Activated CD4-positive, alpha-beta memory T cell treated with anti-CD3 and anti-CD28 coated beads, Interleukin-2, amount 10 ng/mL, durations not matched to agents 7 days and 5 days (primary cell): ENCODE results near the gene MGAT3. TPM values are rescaled to one million over a fixed set of nuclear protein-coding genes. Genes with fewer than 3 reads are reported as not detected.
"Not testable (repeated sequence)": the region's sequence is repeated elsewhere in the genome, so short reads cannot be mapped to it uniquely, and the experiment has no call there.

Experiments used
- CTCF ChIA-PET: fragments of 350-600 bp; sonication (Branson Sonifier 250); formaldehyde crosslinking; loops from one replicate; lab custom pipeline; 2021; ENCODE audit warnings: antibody characterized with exemption, inconsistent platforms; lab: Charles Lee
- POLR2A ChIA-PET: fragments of 350-600 bp; sonication (Branson Sonifier 250); formaldehyde crosslinking; loops from one replicate; lab custom pipeline; 2021; ENCODE audit warnings: antibody characterized with exemption; lab: Charles Lee
- DNase-seq: peaks from one replicate; pipeline ENCODE4 v3.0.0-alpha.2; 2020
- H3K27ac Mint-ChIP-seq: one replicate; pipeline ENCODE4 v1.8.0; 2021; ENCODE audit warnings: mild to moderate bottlenecking, mixed read lengths
- H3K27me3 Mint-ChIP-seq: one replicate; pipeline ENCODE4 v1.8.0; 2021; ENCODE audit warnings: mixed read lengths
- H3K36me3 Mint-ChIP-seq: one replicate; pipeline ENCODE4 v1.8.0; 2021; ENCODE audit warnings: low read depth, mixed read lengths
- H3K4me1 Mint-ChIP-seq: one replicate; pipeline ENCODE4 v1.8.0; 2021; ENCODE audit warnings: mixed read lengths
- H3K4me3 Mint-ChIP-seq: one replicate; pipeline ENCODE4 v1.8.0; 2021; ENCODE audit warnings: mild to moderate bottlenecking, mixed read lengths
- H3K9me3 Mint-ChIP-seq: one replicate; pipeline ENCODE4 v1.8.0; 2021; ENCODE audit warnings: mixed read lengths
- total RNA-seq, 2 experiments: library from RNA; stranded (reverse); gene quantifications; one replicate each; pipeline ENCODE4 v1.2.3, GENCODE V29; 2021

MGAT3 gene
- total RNA-seq, 2 experiments from 2014 or later, result 0.55 to 0.83 TPM

DNA sequence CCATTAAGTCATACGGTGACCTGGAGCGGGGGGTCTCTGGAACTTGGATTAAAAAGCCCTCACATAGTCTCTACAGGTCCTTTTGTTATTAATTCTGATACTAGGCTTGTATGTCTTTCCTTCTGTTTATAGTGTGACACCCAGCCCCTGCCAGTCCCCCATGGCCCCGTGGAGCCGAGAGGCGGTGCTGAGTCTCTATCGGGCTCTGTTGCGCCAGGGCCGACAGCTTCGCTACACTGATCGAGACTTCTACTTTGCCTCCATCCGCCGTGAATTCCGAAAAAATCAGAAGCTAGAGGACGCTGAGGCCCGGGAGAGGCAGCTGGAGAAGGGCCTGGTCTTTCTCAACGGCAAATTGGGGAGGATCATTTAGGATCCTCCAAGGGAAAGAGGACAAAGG, 47.3 kb downstream of the MGAT3 start:
- POLR2A ChIA-PET, result interaction anchor here (1.7 to 8.4 kb wide), 4 partner anchors 10 to 26 kb away, joined by 4 to 124 read pairs (median 26); partner anchors contain the start of gene ATF4
- peaks cover 5% of the 10 kb centered on the region for H3K27me3 Mint-ChIP-seq
- peaks cover 48% of the 10 kb centered on the region for H3K4me1 Mint-ChIP-seq
- H3K36me3 Mint-ChIP-seq, result peaks cover 43% of the 10 kb centered on the region
- H3K9me3 Mint-ChIP-seq, result no peaks in the 10 kb centered on the region
- H3K4me3 Mint-ChIP-seq, result peak overlapping the region; percentile 91
- CTCF ChIA-PET, result interaction anchor here (2.4 to 5.2 kb wide), 3 partner anchors 10 to 27 kb away, joined by 10 to 45 read pairs (median 14); partner anchors contain the start of gene RPS19BP1
- no peak for DNase-seq
- no peak overlapping the region for H3K27ac Mint-ChIP-seq

DNA sequence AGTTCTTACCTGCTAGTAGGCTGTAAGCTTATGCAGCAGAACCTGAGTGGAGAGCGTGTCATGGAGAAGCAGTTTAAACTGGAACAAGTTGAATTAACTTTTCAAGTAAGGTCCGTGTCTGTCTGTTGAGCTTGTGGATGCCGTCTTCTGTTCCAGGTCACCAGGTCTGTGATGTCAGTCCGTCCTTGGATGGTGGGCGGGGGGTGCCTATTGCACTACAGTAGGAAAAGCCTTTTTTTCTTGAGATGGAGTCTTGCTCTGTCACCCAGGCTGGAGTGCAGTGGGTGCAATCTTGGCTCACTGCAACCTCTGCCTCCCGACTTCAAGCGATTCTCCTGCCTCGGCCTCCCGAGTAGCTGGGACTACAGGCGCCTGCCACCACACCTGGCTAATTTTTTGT, 50.2 kb downstream of the MGAT3 start:
- DNase-seq, CTCF ChIA-PET, H3K27me3 Mint-ChIP-seq, H3K9me3 Mint-ChIP-seq, H3K4me3 Mint-ChIP-seq, H3K27ac Mint-ChIP-seq: not testable (repeated sequence)
- POLR2A ChIA-PET, result interaction anchor here (1.4 to 8.4 kb wide), 3 partner anchors 11 to 22 kb away, joined by 3 to 124 read pairs (median 10); partner anchors contain the start of gene ATF4
- H3K36me3 Mint-ChIP-seq, result peaks cover 69% of the 10 kb centered on the region
- H3K4me1 Mint-ChIP-seq, result peaks cover 48% of the 10 kb centered on the region

DNA sequence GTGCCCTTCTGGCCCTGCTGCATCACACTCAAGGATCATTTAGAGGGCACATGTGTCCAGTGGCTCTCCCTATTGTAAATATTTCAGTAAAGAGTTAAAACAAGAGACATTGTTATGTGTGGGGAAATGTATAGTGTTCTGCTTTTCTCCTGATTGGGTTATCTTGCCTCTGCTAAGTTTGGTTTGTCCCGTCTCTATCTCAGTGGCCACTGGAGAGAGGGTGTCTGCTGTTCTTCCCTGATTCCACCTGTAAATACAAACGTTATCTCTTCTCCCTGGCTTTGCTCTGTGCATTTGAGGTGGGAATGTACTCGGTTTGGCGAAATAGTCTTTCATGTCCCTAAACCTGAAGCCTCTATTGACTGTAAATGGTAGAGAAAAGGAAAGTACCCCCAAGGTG, 51.6 kb downstream of the MGAT3 start:
- Mint-ChIP-seq H3K36me3 (peaks cover 76% of the 10 kb centered on the region), H3K4me1 (peaks cover 40% of the 10 kb centered on the region), H3K27me3 (no peaks in the 10 kb centered on the region), H3K4me3 (no peak overlapping the region), H3K27ac (peak overlapping the region; percentile 55), H3K9me3 (no peaks in the 10 kb centered on the region)
- ChIA-PET POLR2A (interaction anchor here (2.0 to 8.4 kb wide), 2 partner anchors 9 to 15 kb away, joined by 10 to 124 read pairs; partner anchors contain the start of gene ATF4), CTCF (interaction anchor here (1.0 to 1.3 kb wide), 2 partner anchors 8 to 12 kb away, joined by 4 read pairs; no protein-coding TSS in a partner anchor)
- DNase-seq, result no peak

DNA sequence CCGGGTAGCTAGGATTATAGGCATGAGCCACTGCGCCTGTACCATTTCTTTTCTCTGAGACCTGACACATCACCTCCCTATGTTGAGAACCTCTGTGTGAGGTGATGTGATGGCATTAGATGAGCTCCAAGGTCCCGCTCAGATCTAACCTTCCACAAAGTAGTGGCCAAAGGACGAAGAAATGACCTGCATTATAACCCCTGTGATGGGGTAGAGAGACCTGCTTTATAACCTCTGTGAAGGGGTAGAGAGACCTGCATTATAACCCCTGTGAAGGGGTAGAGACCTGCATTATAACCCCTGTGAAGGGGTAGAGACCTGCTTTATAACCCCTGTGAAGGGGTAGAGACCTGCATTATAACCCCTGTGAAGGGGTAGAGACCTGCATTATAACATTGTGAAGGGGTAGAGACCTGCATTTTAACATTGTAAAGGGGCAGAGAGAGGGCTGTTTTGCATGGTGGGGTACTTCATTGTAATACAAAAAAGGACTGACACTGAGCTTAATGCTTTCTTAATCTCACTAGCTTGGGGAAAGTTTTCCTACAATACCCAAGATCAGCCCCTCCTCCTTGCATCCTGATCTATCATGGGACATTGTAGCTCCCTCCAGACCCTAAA, 53.8 kb downstream of the MGAT3 start:
- no peaks in the 10 kb centered on the region for H3K27me3 Mint-ChIP-seq
- H3K36me3 Mint-ChIP-seq, result peaks cover 81% of the 10 kb centered on the region
- ChIA-PET CTCF (interaction anchor here (1.0 to 5.1 kb wide), 3 partner anchors 9 to 18 kb away, joined by 3 to 27 read pairs (median 6); partner anchors contain the start of gene ATF4), POLR2A (interaction anchor here (1.1 to 2.3 kb wide), 2 partner anchors 9 to 13 kb away, joined by 3 to 6 read pairs; partner anchors contain the start of gene ATF4)
- no peak overlapping the region for H3K27ac Mint-ChIP-seq
- DNase-seq, result no peak
- no peak overlapping the region for H3K4me3 Mint-ChIP-seq
- no peaks in the 10 kb centered on the region for H3K9me3 Mint-ChIP-seq
- peaks cover 38% of the 10 kb centered on the region for H3K4me1 Mint-ChIP-seq

DNA sequence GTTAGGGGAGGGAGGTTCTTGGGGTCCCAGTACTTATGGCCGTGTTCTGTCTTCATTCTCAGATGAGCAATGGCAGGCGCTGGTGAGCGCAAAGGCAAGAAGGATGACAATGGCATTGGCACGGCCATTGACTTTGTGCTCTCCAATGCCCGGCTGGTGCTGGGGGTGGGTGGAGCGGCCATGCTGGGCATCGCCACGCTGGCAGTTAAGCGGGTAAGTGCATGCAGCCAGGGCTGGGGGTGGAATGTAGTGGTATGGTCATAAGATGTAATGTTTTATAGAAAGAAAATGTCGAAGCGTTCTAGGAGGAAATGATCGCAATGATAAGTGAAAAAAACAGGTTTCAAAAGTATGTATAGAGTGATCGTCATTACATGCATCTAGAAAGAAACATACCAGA, 54.4 kb downstream of the MGAT3 start:
- H3K4me3 Mint-ChIP-seq, result no peak overlapping the region
- peaks cover 38% of the 10 kb centered on the region for H3K4me1 Mint-ChIP-seq
- no peaks in the 10 kb centered on the region for H3K9me3 Mint-ChIP-seq
- H3K27ac Mint-ChIP-seq, result no peak overlapping the region
- no peaks in the 10 kb centered on the region for H3K27me3 Mint-ChIP-seq
- H3K36me3 Mint-ChIP-seq, result peaks cover 81% of the 10 kb centered on the region
- POLR2A ChIA-PET, result interaction anchor here (2.3 kb wide), 1 partner anchor 9 kb away, joined by 6 read pairs; the partner anchor contains the start of gene ATF4
- CTCF ChIA-PET, result interaction anchor here (5.1 kb wide), 1 partner anchor 14 kb away, joined by 27 read pairs; no protein-coding TSS in a partner anchor
- no peak for DNase-seq

DNA sequence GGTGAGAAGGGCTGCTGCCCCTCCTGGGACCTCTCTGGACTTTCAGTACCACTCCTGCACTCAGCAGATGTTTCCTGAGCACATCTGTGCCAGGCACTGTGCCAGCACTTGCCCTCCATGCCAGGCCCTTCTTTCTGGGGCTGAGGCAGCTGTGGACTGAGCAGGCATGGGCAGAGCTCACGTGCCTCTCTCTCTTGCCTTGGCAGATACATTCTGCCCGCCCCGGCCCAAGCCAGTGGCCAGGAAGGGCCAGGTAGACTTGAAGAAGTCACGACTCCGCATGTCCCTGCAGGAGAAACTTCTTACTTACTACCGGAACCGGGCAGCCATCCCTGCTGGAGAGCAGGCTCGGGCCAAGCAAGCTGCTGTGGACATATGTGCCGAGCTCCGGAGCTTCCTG, 55.2 kb downstream of the MGAT3 start:
- POLR2A ChIA-PET, result interaction anchor here (0.7 kb wide), 1 partner anchor 11 kb away, joined by 3 read pairs; no protein-coding TSS in a partner anchor
- Mint-ChIP-seq H3K4me3 (no peak overlapping the region), H3K9me3 (no peaks in the 10 kb centered on the region), H3K36me3 (peaks cover 77% of the 10 kb centered on the region), H3K27ac (no peak overlapping the region), H3K27me3 (no peaks in the 10 kb centered on the region), H3K4me1 (peaks cover 32% of the 10 kb centered on the region)
- DNase-seq, result no peak
- CTCF ChIA-PET, result interaction anchor here (5.1 kb wide), 1 partner anchor 15 kb away, joined by 27 read pairs; no protein-coding TSS in a partner anchor

DNA sequence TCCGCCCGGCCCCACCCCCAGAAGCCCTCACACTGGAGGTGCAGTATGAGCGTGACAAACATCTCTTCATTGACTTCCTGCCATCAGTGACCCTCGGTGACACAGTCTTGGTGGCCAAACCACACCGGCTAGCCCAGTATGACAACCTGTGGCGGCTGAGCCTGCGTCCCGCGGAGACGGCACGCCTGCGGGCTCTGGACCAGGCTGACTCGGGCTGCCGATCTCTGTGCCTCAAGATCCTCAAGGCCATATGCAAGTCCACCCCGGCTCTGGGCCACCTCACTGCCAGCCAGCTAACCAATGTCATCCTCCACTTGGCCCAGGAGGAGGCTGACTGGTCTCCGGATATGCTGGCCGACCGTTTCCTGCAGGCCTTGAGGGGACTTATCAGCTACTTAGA, 57.0 kb downstream of the MGAT3 start:
- DNase-seq, result no peak
- H3K4me1 Mint-ChIP-seq, result peaks cover 33% of the 10 kb centered on the region
- ChIA-PET POLR2A (interaction anchor here (1.2 to 2.4 kb wide), 2 partner anchors 10 to 12 kb away, joined by 4 to 11 read pairs; partner anchors contain the start of gene MIEF1), CTCF (interaction anchor here (1.2 to 6.0 kb wide), 5 partner anchors 11 to 523 kb away, joined by 3 to 65 read pairs (median 14); partner anchors contain the start of gene MIEF1)
- H3K4me3 Mint-ChIP-seq, result no peak overlapping the region
- no peak overlapping the region for H3K27ac Mint-ChIP-seq
- H3K27me3 Mint-ChIP-seq, result no peaks in the 10 kb centered on the region
- H3K36me3 Mint-ChIP-seq, result peaks cover 73% of the 10 kb centered on the region
- no peaks in the 10 kb centered on the region for H3K9me3 Mint-ChIP-seq

DNA sequence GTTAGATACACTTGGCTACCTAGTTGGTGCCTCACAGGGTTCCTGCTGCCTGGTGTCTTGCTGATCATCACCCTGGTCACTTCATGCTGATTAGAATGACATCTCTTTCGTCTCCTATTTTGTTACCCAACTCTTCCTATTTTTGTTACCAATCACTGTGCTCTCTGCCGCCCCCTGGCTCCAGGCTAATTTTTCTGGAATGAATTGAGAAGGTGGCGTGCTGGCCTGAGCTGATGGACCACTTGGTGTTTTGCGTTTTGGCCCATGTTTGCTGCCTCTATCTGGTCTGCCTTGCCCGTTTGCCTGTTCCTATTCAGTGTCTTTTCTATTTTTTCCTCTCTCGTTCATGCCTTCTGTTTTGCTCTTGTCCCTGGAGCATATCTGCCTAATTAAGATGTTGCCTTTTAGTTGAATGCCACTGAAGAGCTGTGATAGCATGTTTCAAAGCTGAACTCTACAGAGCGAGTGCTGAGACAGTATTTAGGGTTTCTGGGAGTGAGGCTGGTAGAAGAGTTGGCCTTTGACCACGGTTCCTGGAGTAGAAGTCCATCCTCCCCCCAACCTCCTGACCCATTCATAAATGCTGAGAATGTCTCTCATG, 57.7 kb downstream of the MGAT3 start:
- DNase-seq, result peak; percentile 63
- H3K4me3 Mint-ChIP-seq, result no peak overlapping the region
- CTCF ChIA-PET, result interaction anchor here (0.6 to 6.0 kb wide), 12 partner anchors 9 to 522 kb away, joined by 3 to 65 read pairs (median 3); partner anchors contain the start of gene MIEF1
- peaks cover 36% of the 10 kb centered on the region for H3K4me1 Mint-ChIP-seq
- peaks cover 69% of the 10 kb centered on the region for H3K36me3 Mint-ChIP-seq
- H3K27ac Mint-ChIP-seq, result peak overlapping the region; percentile 11
- H3K27me3 Mint-ChIP-seq, result no peaks in the 10 kb centered on the region
- POLR2A ChIA-PET, result interaction anchor here (0.5 to 2.4 kb wide), 3 partner anchors 9 to 125 kb away, joined by 3 to 11 read pairs (median 4); partner anchors contain the start of gene MIEF1
- H3K9me3 Mint-ChIP-seq, result no peaks in the 10 kb centered on the region

DNA sequence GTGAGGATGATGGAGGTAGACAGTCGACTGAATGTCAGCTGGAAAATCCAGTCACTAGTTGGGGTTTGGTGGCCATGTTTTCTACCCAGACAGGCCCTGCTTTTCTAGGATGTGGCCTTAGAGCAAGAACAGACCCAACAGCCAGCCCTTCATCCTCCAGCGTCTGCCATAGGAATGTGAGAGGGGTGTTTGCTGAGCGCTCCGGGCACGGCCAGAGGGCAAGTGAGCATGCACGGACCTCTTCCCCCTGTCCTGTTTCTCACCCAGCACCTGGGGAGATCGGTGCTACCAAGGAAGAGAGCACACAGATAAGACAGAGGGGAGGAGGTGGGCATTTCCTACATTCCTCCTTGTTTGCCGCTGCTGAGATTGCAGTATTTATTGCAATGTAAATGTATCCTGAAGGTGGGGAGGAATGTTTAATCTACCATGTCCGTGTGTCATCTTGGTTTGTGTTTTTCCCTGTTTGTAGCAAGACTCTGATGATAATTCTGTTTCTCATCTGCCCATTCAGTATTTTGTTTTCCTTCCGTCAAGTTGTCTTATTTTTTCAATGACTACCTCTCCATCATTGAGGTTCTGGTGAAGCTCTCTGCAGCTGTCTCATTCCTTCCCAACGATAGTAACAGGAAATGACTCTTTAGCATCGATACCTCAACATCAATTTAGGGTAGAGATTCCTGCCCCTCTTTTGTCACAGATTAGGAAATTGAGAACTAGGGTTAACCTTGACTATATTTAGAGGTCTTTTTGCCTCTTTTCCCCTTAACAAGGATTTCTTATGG, 58.6 kb downstream of the MGAT3 start:
- Mint-ChIP-seq H3K4me1 (peaks cover 32% of the 10 kb centered on the region), H3K9me3 (no peaks in the 10 kb centered on the region), H3K27ac (peak overlapping the region; percentile 47), H3K27me3 (peaks cover 2% of the 10 kb centered on the region), H3K4me3 (no peak overlapping the region), H3K36me3 (peaks cover 67% of the 10 kb centered on the region)
- CTCF ChIA-PET, result interaction anchor here (0.6 to 6.0 kb wide), 15 partner anchors 7 to 521 kb away, joined by 3 to 65 read pairs (median 4); partner anchors contain the start of gene MIEF1
- POLR2A ChIA-PET, result interaction anchor here (0.8 to 4.1 kb wide), 7 partner anchors 8 to 196 kb away, joined by 3 to 43 read pairs (median 6); partner anchors contain the start of genes MIEF1, RPL3 and TAB1
- DNase-seq, result no peak

DNA sequence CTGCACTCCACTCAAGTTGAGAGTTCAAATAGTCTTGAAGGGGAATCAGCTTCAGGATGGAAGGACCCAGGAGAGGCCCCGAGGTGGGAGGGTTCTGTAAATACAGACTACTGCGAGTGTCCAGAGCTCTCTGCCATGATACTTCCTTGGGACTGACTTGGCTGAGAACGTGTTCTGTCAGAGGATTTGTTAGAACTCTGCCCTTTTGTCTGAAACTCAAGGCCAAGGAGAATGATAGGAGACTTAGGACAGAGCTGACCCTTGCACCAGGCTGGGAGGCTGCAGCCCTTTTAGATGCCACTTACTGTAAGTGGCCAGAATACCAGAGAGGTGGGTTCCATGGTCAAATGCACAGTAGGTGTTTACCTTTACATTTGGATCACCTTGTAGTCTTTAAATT, 60.7 kb downstream of the MGAT3 start:
- H3K36me3 Mint-ChIP-seq, result peaks cover 68% of the 10 kb centered on the region
- H3K9me3 Mint-ChIP-seq, result no peaks in the 10 kb centered on the region
- no peak for DNase-seq
- H3K4me1 Mint-ChIP-seq, result peaks cover 42% of the 10 kb centered on the region
- no peak overlapping the region for H3K4me3 Mint-ChIP-seq
- peaks cover 2% of the 10 kb centered on the region for H3K27me3 Mint-ChIP-seq
- CTCF ChIA-PET, result interaction anchor here (1.1 to 6.0 kb wide), 6 partner anchors 12 to 118 kb away, joined by 3 to 65 read pairs (median 5); partner anchors contain the start of genes MIEF1 and TAB1
- POLR2A ChIA-PET, result interaction anchor here (1.6 to 4.1 kb wide), 6 partner anchors 10 to 527 kb away, joined by 4 to 43 read pairs (median 10); partner anchors contain the start of genes MIEF1 and RPS19BP1
- H3K27ac Mint-ChIP-seq, result no peak overlapping the region

DNA sequence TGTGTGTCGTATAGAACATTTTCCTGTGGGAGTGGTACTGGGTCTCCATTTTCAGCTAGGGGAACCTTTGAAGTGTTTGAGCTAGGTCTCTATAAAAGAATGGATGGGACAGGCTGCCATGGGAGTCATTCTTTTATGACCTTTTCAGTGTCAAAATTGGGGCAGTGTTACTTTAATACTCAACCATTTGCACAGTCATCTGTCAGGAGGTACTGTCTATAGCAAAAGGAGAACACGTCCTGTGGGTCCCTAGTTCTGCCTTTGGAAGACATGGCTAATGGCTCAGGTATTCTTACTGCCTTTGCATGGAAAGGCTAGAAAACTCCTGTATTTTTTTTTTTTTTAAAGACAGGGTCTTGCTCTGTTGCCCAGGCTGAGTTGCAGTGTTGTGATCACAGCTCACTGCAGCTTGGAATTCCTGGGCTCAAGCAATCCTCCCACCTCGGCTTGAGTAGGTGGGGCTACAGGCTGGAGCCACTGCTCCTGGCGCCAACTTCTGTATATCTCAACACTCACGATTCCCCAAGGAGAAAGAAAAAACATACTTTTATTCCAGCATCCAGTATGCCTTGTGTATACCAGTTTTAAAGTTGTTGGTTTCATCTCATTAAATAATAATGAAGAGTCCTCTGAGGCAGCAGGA, 61.5 kb downstream of the MGAT3 start:
- H3K27ac Mint-ChIP-seq, result peak overlapping the region; percentile 99
- H3K4me1 Mint-ChIP-seq, result peaks cover 50% of the 10 kb centered on the region
- H3K27me3 Mint-ChIP-seq, result peaks cover 2% of the 10 kb centered on the region
- H3K36me3 Mint-ChIP-seq, result peaks cover 71% of the 10 kb centered on the region
- H3K4me3 Mint-ChIP-seq, result peak overlapping the region; percentile 94
- no peaks in the 10 kb centered on the region for H3K9me3 Mint-ChIP-seq
- POLR2A ChIA-PET, result interaction anchor here (1.1 to 4.1 kb wide), 8 partner anchors 10 to 526 kb away, joined by 3 to 43 read pairs (median 10); partner anchors contain the start of genes MIEF1 and RPS19BP1
- CTCF ChIA-PET, result interaction anchor here (1.1 to 6.0 kb wide), 6 partner anchors 11 to 119 kb away, joined by 3 to 65 read pairs (median 5); partner anchors contain the start of genes MIEF1 and TAB1
- no peak for DNase-seq
